Embryonic facial prominence (tissue), 1 donor: ENCODE results near the gene NPIPB5.
"Not testable (repeated sequence)": the region's sequence is repeated elsewhere in the genome, so short reads cannot be mapped to it uniquely, and the experiment has no call there.

Experiments used
- DNase-seq: peaks from one replicate; pipeline ENCODE4 v3.0.0-alpha.2; 2016; ENCODE audit errors: extremely low spot score

The NPIPB5 gene

GRCh38 chr16:22510591-22510990 lies at the start of gene NPIPB5:
Gene NPIPB5 (plus strand): TSS chr16:22510891. CDS start chr16:22513802, 2,911 bp downstream.
- not testable (repeated sequence) for DNase-seq

GRCh38 chr16:22468846-22469245 lies 41.8 kb upstream of the NPIPB5 start:
- not testable (repeated sequence) for DNase-seq

GRCh38 chr16:22537996-22538395 lies 27.3 kb downstream of the NPIPB5 start:
- not testable (repeated sequence) for DNase-seq

- not testable (repeated sequence) for DNase-seq
These were observed 34.1 kb downstream of the NPIPB5 start for GRCh38 chr16:22544809-22545208.

GRCh38 chr16:22546630-22547029 lies 35.9 kb downstream of the NPIPB5 start:
- not testable (repeated sequence) for DNase-seq

GRCh38 chr16:22547170-22547765 lies 36.6 kb downstream of the NPIPB5 start:
- not testable (repeated sequence) for DNase-seq

GRCh38 chr16:22549853-22550252 lies 39.2 kb downstream of the NPIPB5 start:
- DNase-seq = not testable (repeated sequence)

- DNase-seq = not testable (repeated sequence)
These were observed 40.5 kb downstream of the NPIPB5 start for GRCh38 chr16:22551143-22551542.

- DNase-seq = not testable (repeated sequence)
These were observed 41.0 kb downstream of the NPIPB5 start for GRCh38 chr16:22551651-22552050.

- not testable (repeated sequence) for DNase-seq
These were observed 46.1 kb downstream of the NPIPB5 start for GRCh38 chr16:22556759-22557158.
